ENCODE results near the gene SLC12A2. TPM values are rescaled to one million over a fixed set of nuclear protein-coding genes. Genes with fewer than 3 reads are reported as not detected.

SLC12A2 gene
- total and polyA plus RNA-seq, 3 experiments from 2014 or later: 7.1 to 18.7 (median 16.7) TPM

DNA sequence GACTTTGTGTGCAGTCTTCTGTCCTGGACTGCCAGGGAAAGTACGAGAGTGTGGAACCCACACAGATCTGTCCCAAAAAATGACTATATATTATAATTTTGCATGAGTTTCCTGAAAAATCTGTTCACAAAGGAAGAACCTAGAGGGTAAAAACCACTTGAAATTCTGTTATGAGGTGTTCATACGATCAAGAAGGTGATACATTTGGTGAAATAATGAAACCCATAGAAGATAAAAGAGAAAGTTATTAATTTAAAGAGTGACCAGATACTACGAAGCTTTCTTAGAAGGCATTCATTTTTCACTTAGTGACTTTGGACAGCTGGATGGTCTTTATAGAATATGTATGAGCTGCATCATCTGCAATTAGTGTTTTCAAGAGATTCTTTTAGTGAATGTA, 32.9 kb downstream of the SLC12A2 start:
- no peak overlapping the region for H3K27ac Mint-ChIP-seq
- no peak for DNase-seq
- H3K9me3 Mint-ChIP-seq: peaks cover 5 to 14% (median 8%) of the 10 kb centered on the region in 5 donors
- H3K27me3 Mint-ChIP-seq: no peaks in the 10 kb centered on the region
- ChIA-PET CTCF (no interaction called here), POLR2A (no interaction called here)
- no peak overlapping the region for H3K27ac ChIP-seq (ENCODE audit: low read depth, low read length)
- no peak overlapping the region for H3K4me3 Mint-ChIP-seq
- no peak overlapping the region for H3K4me3 ChIP-seq (ENCODE audit: low read length)
- H3K36me3 ChIP-seq (ENCODE audit: insufficient read depth, low read length): peaks cover 8% of the 10 kb centered on the region
- no peaks in the 10 kb centered on the region for H3K27me3 ChIP-seq (ENCODE audit: insufficient read depth, low read length, poor library complexity, severe bottlenecking)
- H3K4me1 ChIP-seq (ENCODE audit: insufficient read depth, low read length): no peaks in the 10 kb centered on the region
- H3K9me3 ChIP-seq (ENCODE audit: low read length): no peaks in the 10 kb centered on the region
- H3K36me3 Mint-ChIP-seq: peaks cover 32 to 61% (median 48%) of the 10 kb centered on the region in 3 donors
- peaks cover 0 to 5% (median 0%) of the 10 kb centered on the region in 3 donors for H3K4me1 Mint-ChIP-seq

DNA sequence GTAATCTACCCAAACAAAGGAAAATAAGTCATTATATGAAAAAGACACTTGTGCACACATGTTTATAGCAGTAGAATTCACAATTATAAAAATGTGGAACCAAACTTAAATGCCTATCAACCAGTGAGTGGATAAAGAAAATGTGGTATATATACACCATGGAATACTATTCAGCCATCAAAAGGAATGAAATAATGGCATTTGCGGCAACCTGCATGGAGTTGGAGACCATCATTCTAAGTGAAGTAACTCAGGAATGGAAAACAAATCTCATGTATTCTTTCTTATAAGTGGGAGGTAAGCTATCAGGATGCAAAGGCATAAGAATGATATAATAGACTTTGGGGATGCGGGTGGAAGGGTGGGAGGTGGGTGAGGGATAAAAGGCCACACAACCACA, 34.6 kb downstream of the SLC12A2 start:
- Mint-ChIP-seq H3K9me3 (peaks cover 5 to 14% (median 8%) of the 10 kb centered on the region in 5 donors), H3K27ac (no peak overlapping the region), H3K36me3 (peaks cover 29 to 51% (median 48%) of the 10 kb centered on the region in 3 donors), H3K27me3 (no peaks in the 10 kb centered on the region), H3K4me1 (no peaks in the 10 kb centered on the region), H3K4me3 (no peak overlapping the region)
- Histone ChIP-seq H3K27me3 (ENCODE audit: insufficient read depth, low read length, poor library complexity, severe bottlenecking) (no peaks in the 10 kb centered on the region), H3K4me3 (ENCODE audit: low read length) (no peak overlapping the region), H3K36me3 (ENCODE audit: insufficient read depth, low read length) (peaks cover 8% of the 10 kb centered on the region), H3K27ac (ENCODE audit: low read depth, low read length) (no peak overlapping the region), H3K4me1 (ENCODE audit: insufficient read depth, low read length) (no peaks in the 10 kb centered on the region), H3K9me3 (ENCODE audit: low read length) (no peaks in the 10 kb centered on the region)
- POLR2A ChIA-PET: no interaction called here
- CTCF ChIA-PET: no interaction called here
- no peak for DNase-seq

DNA sequence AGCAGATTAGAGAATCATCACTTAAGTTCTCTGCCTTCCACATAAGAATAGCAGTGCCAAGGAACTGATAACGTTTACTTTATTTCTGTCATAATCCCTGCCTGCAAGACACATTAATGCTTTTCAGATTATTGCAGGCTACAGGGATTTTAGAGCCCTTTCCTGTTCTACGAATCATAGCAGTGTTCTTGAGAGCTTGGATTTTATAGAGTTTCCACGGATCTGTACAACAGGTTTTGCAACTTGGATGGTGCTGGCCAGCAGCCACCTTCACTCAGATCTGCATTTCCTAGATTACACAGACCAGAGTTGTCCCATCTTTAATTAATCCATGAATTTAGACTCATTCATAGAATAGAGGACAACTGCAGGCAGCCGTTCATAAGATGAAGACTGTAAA, 38.1 kb downstream of the SLC12A2 start:
- ChIA-PET POLR2A (no interaction called here), CTCF (no interaction called here)
- Mint-ChIP-seq H3K27ac (no peak overlapping the region), H3K9me3 (peaks cover 5 to 14% (median 8%) of the 10 kb centered on the region in 5 donors), H3K36me3 (peaks cover 8 to 29% (median 21%) of the 10 kb centered on the region in 3 donors), H3K4me3 (no peak overlapping the region), H3K4me1 (no peaks in the 10 kb centered on the region), H3K27me3 (no peaks in the 10 kb centered on the region)
- Histone ChIP-seq H3K27me3 (ENCODE audit: insufficient read depth, low read length, poor library complexity, severe bottlenecking) (no peaks in the 10 kb centered on the region), H3K9me3 (ENCODE audit: low read length) (no peaks in the 10 kb centered on the region), H3K4me1 (ENCODE audit: insufficient read depth, low read length) (no peaks in the 10 kb centered on the region), H3K27ac (ENCODE audit: low read depth, low read length) (no peak overlapping the region), H3K4me3 (ENCODE audit: low read length) (no peak overlapping the region), H3K36me3 (ENCODE audit: insufficient read depth, low read length) (no peaks in the 10 kb centered on the region)
- no peak for DNase-seq

DNA sequence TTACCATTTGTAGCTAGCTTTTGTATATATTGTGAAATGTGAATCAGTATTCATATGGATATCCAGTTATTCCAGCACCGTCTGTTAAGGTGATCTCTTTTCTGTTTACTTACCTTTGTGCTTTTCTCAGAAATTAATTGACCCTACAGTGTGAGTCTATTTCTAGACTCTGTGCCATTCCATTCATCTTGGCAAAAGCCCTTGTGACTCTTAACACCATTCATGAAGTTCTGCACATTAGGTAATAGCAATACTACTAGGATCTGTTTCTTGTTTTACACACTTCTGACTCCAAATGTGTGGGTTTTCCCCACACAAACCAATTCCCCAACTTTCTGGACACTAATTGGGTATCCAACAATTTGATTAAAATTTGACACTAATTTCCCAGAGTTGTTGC, 40.4 kb downstream of the SLC12A2 start:
- no peak for DNase-seq
- Mint-ChIP-seq H3K4me1 (no peaks in the 10 kb centered on the region), H3K4me3 (no peak overlapping the region), H3K9me3 (peaks cover 0 to 5% (median 2%) of the 10 kb centered on the region in 5 donors), H3K27ac (peak overlapping the region in 1 of 8 donors; percentile 24), H3K36me3 (peaks cover 2 to 6% (median 4%) of the 10 kb centered on the region in 3 donors), H3K27me3 (no peaks in the 10 kb centered on the region)
- Histone ChIP-seq H3K27me3 (ENCODE audit: insufficient read depth, low read length, poor library complexity, severe bottlenecking) (no peaks in the 10 kb centered on the region), H3K9me3 (ENCODE audit: low read length) (no peaks in the 10 kb centered on the region), H3K4me3 (ENCODE audit: low read length) (no peak overlapping the region), H3K27ac (ENCODE audit: low read depth, low read length) (no peak overlapping the region), H3K4me1 (ENCODE audit: insufficient read depth, low read length) (no peaks in the 10 kb centered on the region), H3K36me3 (ENCODE audit: insufficient read depth, low read length) (no peaks in the 10 kb centered on the region)
- ChIA-PET CTCF (no interaction called here), POLR2A (no interaction called here)

DNA sequence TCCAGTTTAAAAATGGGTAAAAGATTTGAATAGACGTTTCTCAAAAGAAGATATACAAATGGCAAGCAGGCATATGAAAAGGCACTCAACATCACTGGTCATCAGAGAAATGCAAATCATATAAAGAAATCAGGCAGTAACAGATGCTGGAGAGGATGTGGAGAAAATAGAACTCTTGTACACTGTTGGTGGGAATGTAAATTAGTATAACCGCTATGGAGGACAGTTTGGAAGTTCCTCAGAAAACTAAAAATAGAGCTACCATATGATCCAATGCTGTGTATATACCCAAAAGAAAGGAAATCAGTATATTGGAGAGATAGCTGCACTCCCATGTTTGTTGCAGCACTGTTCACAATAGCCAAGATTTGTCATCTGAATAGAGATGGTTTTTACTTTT, 42.7 kb downstream of the SLC12A2 start:
- no peak overlapping the region for H3K27ac ChIP-seq (ENCODE audit: low read depth, low read length)
- no peaks in the 10 kb centered on the region for H3K9me3 ChIP-seq (ENCODE audit: low read length)
- no peak overlapping the region for H3K4me3 Mint-ChIP-seq
- H3K4me1 ChIP-seq (ENCODE audit: insufficient read depth, low read length): no peaks in the 10 kb centered on the region
- no peaks in the 10 kb centered on the region for H3K27me3 Mint-ChIP-seq
- H3K9me3 Mint-ChIP-seq: no peaks in the 10 kb centered on the region
- CTCF ChIA-PET: no interaction called here
- H3K27ac Mint-ChIP-seq: no peak overlapping the region
- DNase-seq: no peak
- no peaks in the 10 kb centered on the region for H3K27me3 ChIP-seq (ENCODE audit: insufficient read depth, low read length, poor library complexity, severe bottlenecking)
- no peaks in the 10 kb centered on the region for H3K36me3 ChIP-seq (ENCODE audit: insufficient read depth, low read length)
- peaks cover 5 to 7% (median 6%) of the 10 kb centered on the region in 3 donors for H3K36me3 Mint-ChIP-seq
- POLR2A ChIA-PET: no interaction called here
- no peak overlapping the region for H3K4me3 ChIP-seq (ENCODE audit: low read length)
- no peaks in the 10 kb centered on the region for H3K4me1 Mint-ChIP-seq

DNA sequence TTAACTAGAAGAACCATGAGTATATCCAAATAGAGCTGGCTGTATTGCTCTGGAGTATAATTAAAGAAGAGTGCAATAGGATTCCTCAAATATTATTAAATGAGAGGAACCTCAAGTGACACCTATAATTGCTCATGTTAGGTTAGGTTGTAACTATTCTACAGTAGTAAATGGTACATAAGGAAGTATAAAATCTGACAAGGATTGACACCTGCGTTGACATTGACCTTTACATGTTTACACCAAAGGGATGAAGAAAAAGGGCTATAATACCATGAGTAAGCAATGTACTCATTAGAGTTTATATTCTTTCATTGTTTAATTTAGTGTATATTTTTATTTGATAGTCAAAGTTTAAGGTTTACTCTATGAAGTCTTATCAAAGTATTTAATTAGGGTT, 48.9 kb downstream of the SLC12A2 start:
- Histone ChIP-seq H3K27me3 (ENCODE audit: insufficient read depth, low read length, poor library complexity, severe bottlenecking) (no peaks in the 10 kb centered on the region), H3K27ac (ENCODE audit: low read depth, low read length) (no peak overlapping the region), H3K4me1 (ENCODE audit: insufficient read depth, low read length) (no peaks in the 10 kb centered on the region), H3K36me3 (ENCODE audit: insufficient read depth, low read length) (peaks cover 10% of the 10 kb centered on the region), H3K4me3 (ENCODE audit: low read length) (no peak overlapping the region), H3K9me3 (ENCODE audit: low read length) (no peaks in the 10 kb centered on the region)
- CTCF ChIA-PET: no interaction called here
- Mint-ChIP-seq H3K4me1 (no peaks in the 10 kb centered on the region), H3K36me3 (peaks cover 25 to 42% (median 33%) of the 10 kb centered on the region in 3 donors), H3K9me3 (no peaks in the 10 kb centered on the region), H3K27me3 (no peaks in the 10 kb centered on the region), H3K4me3 (no peak overlapping the region), H3K27ac (no peak overlapping the region)
- no peak for DNase-seq
- POLR2A ChIA-PET: no interaction called here

DNA sequence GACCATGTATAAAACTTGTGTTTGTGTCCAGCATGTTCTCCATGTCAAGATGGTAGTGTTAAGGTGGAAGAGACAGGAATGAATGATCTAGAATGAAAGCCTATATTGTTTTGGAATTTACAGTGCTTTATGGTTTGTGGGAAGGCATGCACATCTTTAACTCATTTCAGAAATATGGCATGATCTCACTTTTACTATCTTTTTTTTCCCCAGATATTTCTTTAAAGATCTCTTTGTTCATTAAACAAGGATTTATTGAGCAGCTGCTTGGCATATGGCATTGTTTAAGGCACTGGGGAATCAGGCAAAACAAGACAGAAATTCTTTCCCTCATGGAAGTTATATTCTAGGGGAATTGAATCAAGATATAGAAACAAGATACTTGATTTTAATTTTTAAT, 51.7 kb downstream of the SLC12A2 start:
- H3K27ac Mint-ChIP-seq: no peak overlapping the region
- DNase-seq: no peak
- ChIA-PET POLR2A (no interaction called here), CTCF (no interaction called here)
- Histone ChIP-seq H3K9me3 (ENCODE audit: low read length) (no peaks in the 10 kb centered on the region), H3K4me1 (ENCODE audit: insufficient read depth, low read length) (no peaks in the 10 kb centered on the region), H3K27me3 (ENCODE audit: insufficient read depth, low read length, poor library complexity, severe bottlenecking) (no peaks in the 10 kb centered on the region), H3K27ac (ENCODE audit: low read depth, low read length) (no peak overlapping the region), H3K36me3 (ENCODE audit: insufficient read depth, low read length) (peaks cover 10% of the 10 kb centered on the region), H3K4me3 (ENCODE audit: low read length) (no peak overlapping the region)
- H3K4me3 Mint-ChIP-seq: no peak overlapping the region
- no peaks in the 10 kb centered on the region for H3K27me3 Mint-ChIP-seq
- no peaks in the 10 kb centered on the region for H3K4me1 Mint-ChIP-seq
- no peaks in the 10 kb centered on the region for H3K9me3 Mint-ChIP-seq
- H3K36me3 Mint-ChIP-seq: peaks cover 26 to 53% (median 37%) of the 10 kb centered on the region in 3 donors

DNA sequence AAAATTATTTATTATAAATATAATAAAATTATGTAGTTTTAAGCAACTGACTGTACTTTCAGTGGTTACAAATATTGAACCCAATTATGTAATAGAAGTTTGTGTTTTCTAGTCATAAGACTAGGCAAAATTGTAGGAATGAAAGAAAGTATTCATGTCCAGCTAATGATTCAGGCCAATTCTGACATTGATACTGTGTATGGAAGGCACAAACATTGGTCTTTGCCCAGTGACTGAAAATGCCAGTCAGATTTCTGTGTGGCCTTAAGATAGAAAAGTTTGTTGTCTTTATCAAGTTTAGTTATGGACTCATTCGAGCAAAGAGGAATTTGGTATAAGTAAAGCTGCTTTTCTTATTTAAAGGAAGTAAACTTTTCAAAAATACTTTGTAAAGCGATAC, 60.3 kb downstream of the SLC12A2 start:
- H3K4me1 Mint-ChIP-seq: no peaks in the 10 kb centered on the region
- CTCF ChIA-PET: no interaction called here

DNA sequence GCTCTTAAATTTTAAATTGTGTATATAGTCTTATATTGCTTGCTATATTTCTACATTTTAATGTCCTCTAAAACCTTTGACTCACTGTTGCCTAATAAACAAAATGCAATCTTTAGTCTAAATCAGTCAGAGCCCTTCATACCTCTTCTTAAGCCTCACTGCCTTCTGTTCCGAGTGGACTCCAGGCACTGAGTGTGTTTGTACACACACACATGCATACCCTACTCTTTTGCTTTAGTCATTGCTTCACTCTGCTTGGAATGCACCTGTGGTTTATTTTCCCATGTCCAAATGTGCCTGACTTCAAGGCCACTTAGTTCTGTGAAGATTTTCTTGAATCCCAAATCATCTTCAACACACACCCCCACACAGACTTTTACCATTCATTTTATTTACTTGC, 60.9 kb downstream of the SLC12A2 start:
- no peaks in the 10 kb centered on the region for H3K36me3 ChIP-seq (ENCODE audit: insufficient read depth, low read length)
- H3K4me3 ChIP-seq (ENCODE audit: low read length): no peak overlapping the region
- peaks cover 1 to 44% (median 10%) of the 10 kb centered on the region in 3 donors for H3K36me3 Mint-ChIP-seq
- no peaks in the 10 kb centered on the region for H3K9me3 Mint-ChIP-seq
- POLR2A ChIA-PET: no interaction called here
- H3K4me1 ChIP-seq (ENCODE audit: insufficient read depth, low read length): no peaks in the 10 kb centered on the region
- no peak overlapping the region for H3K27ac ChIP-seq (ENCODE audit: low read depth, low read length)
- no peaks in the 10 kb centered on the region for H3K9me3 ChIP-seq (ENCODE audit: low read length)
- CTCF ChIA-PET: no interaction called here
- no peaks in the 10 kb centered on the region for H3K27me3 Mint-ChIP-seq
- peak overlapping the region in 1 of 8 donors; percentile 13 for H3K27ac Mint-ChIP-seq
- DNase-seq: no peak
- no peaks in the 10 kb centered on the region for H3K27me3 ChIP-seq (ENCODE audit: insufficient read depth, low read length, poor library complexity, severe bottlenecking)
- no peak overlapping the region for H3K4me3 Mint-ChIP-seq
- no peaks in the 10 kb centered on the region for H3K4me1 Mint-ChIP-seq

More for the DNA sequence above, 60.3 kb downstream of the SLC12A2 start:
- no peaks in the 10 kb centered on the region for H3K4me1 ChIP-seq (ENCODE audit: insufficient read depth, low read length)
- Mint-ChIP-seq H3K9me3 (no peaks in the 10 kb centered on the region), H3K36me3 (peaks cover 0 to 43% (median 10%) of the 10 kb centered on the region in 3 donors), H3K27me3 (no peaks in the 10 kb centered on the region), H3K27ac (no peak overlapping the region), H3K4me3 (no peak overlapping the region)
- DNase-seq: no peak
- no peaks in the 10 kb centered on the region for H3K36me3 ChIP-seq (ENCODE audit: insufficient read depth, low read length)
- H3K27ac ChIP-seq (ENCODE audit: low read depth, low read length): no peak overlapping the region
- POLR2A ChIA-PET: no interaction called here
- H3K4me3 ChIP-seq (ENCODE audit: low read length): no peak overlapping the region
- H3K27me3 ChIP-seq (ENCODE audit: insufficient read depth, low read length, poor library complexity, severe bottlenecking): no peaks in the 10 kb centered on the region
- H3K9me3 ChIP-seq (ENCODE audit: low read length): no peaks in the 10 kb centered on the region

All from CD8-positive, alpha-beta memory T cell (primary cell).